HepG2 (cell line): ENCODE data around the gene RBBP6. TPM values are rescaled to one million over a fixed set of nuclear protein-coding genes. Genes with fewer than 3 reads are reported as not detected.

Source experiments
- BRD4 ChIP-seq: sonication (generic); formaldehyde crosslinking; IDR thresholded peaks from 2 replicates; pipeline ENCODE4 v1.4.0; 2020; ENCODE audit warnings: missing genetic modification reagents
- DZIP1 ChIP-seq: sonication (generic); formaldehyde crosslinking; IDR thresholded peaks from 2 replicates; pipeline ENCODE4 v1.5.0; 2020; ENCODE audit warnings: mild to moderate bottlenecking, missing genetic modification reagents
- EED ChIP-seq: sonication (generic); formaldehyde crosslinking; IDR thresholded peaks from 2 replicates; pipeline ENCODE4 v1.5.0; 2020; ENCODE audit warnings: mild to moderate bottlenecking, missing genetic modification reagents
- HOXA7 ChIP-seq: sonication (generic); formaldehyde crosslinking; IDR thresholded peaks from 2 replicates; pipeline ENCODE4 v1.8.1; 2022; ENCODE audit warnings: mild to moderate bottlenecking, missing genetic modification reagents, moderate library complexity
- KLF11 ChIP-seq: IDR thresholded peaks from 2 replicates; pipeline ENCODE4 v1.6.1; 2016; ENCODE audit warnings: missing compliant biosample characterization
- KMT2A ChIP-seq: sonication (generic); formaldehyde crosslinking; IDR thresholded peaks from 2 replicates; pipeline ENCODE4 v1.4.0; 2020; ENCODE audit warnings: missing genetic modification reagents
- MATR3 ChIP-seq: sonication (generic); formaldehyde crosslinking; IDR thresholded peaks from 2 replicates; pipeline ENCODE4 v1.4.0; 2020; ENCODE audit warnings: missing genetic modification reagents
- NFATC3 ChIP-seq: sonication (generic); formaldehyde crosslinking; IDR thresholded peaks from 2 replicates; pipeline ENCODE4 v1.5.1; 2020; ENCODE audit warnings: mild to moderate bottlenecking, missing genetic modification reagents
- RBM22 ChIP-seq: fragments of 200-400 bp; formaldehyde crosslinking; optimal IDR thresholded peaks from 2 replicates; pipeline ENCODE3; 2017; ENCODE audit warnings: mild to moderate bottlenecking, low read length, moderate library complexity
- SIN3A ChIP-seq: IDR thresholded peaks from 2 replicates; pipeline ENCODE4 v1.6.1; 2011; ENCODE audit warnings: low read depth, mild to moderate bottlenecking, control low read depth, low read length, borderline replicate concordance
- SMAD1 ChIP-seq: sonication (generic); formaldehyde crosslinking; IDR thresholded peaks from 2 replicates; pipeline ENCODE4 v1.4.0; 2020; ENCODE audit warnings: missing genetic modification reagents, low read depth, mild to moderate bottlenecking, borderline replicate concordance
- YEATS2 ChIP-seq: sonication (generic); formaldehyde crosslinking; IDR thresholded peaks from 2 replicates; pipeline ENCODE4 v1.4.0; 2020; ENCODE audit warnings: missing genetic modification reagents, borderline replicate concordance
- ZNF260 ChIP-seq: sonication (generic); formaldehyde crosslinking; IDR thresholded peaks from 2 replicates; pipeline ENCODE4 v1.4.0; 2020; ENCODE audit warnings: missing genetic modification reagents, low read depth, mild to moderate bottlenecking, borderline replicate concordance
- ZNF329 ChIP-seq: sonication (generic); formaldehyde crosslinking; IDR thresholded peaks from 2 replicates; pipeline ENCODE4 v1.9.0; 2021; ENCODE audit warnings: low read depth, mild to moderate bottlenecking, missing genetic modification reagents
- ZNF446 ChIP-seq: sonication (generic); formaldehyde crosslinking; IDR thresholded peaks from 2 replicates; pipeline ENCODE4 v1.5.0; 2020; ENCODE audit warnings: mild to moderate bottlenecking, missing genetic modification reagents
- ZNF512 ChIP-seq: sonication (generic); formaldehyde crosslinking; IDR thresholded peaks from 2 replicates; pipeline ENCODE4 v1.4.0; 2020; ENCODE audit warnings: mild to moderate bottlenecking, missing genetic modification reagents
- ZNF737 ChIP-seq: sonication (generic); formaldehyde crosslinking; IDR thresholded peaks from 2 replicates; pipeline ENCODE4 v1.5.0; 2020; ENCODE audit warnings: missing genetic modification reagents, mild to moderate bottlenecking, borderline replicate concordance
- ZNF839 ChIP-seq: sonication (generic); formaldehyde crosslinking; IDR thresholded peaks from 2 replicates; pipeline ENCODE4 v1.4.0; 2020; ENCODE audit warnings: missing genetic modification reagents, mild to moderate bottlenecking, borderline replicate concordance
- ZSCAN20 ChIP-seq: sonication (generic); formaldehyde crosslinking; IDR thresholded peaks from 2 replicates; pipeline ENCODE4 v1.4.0; 2020; ENCODE audit warnings: missing genetic modification reagents, mild to moderate bottlenecking, borderline replicate concordance
- polyA plus RNA-seq, 8 experiments: library from polyadenylated mRNA; depleted of rRNA in 3 of 8; stranded (reverse) in 7 of 8; unstranded in 1 of 8; fragments of >200 nt; fragmentation: Illumina TruSeq in 4 of 8; extraction: Trizol in 4 of 8; gene quantifications; 2 replicates each; pipeline versions ENCODE4 v1.2.1 to v1.2.3, GENCODE V29; 2011 to 2016; ENCODE audit warnings: low read depth in 4 of 8, missing spikeins in 1 of 8, mixed read lengths in 1 of 8; ENCODE audit not compliant: insufficient read depth in 1 of 8
- total RNA-seq, 5 experiments: library from RNA; depleted of rRNA; stranded (reverse); fragments of >200 nt; fragmentation: Illumina TruSeq; extraction: Trizol; gene quantifications; 2 replicates each; pipeline ENCODE4 v1.2.3, GENCODE V29; 2016; ENCODE audit warnings: low read depth in 1 of 5
- TF ChIP-seq, protein P1 (sequence below): sonication (generic); formaldehyde crosslinking; IDR thresholded peaks from 2 replicates; pipeline ENCODE4 v1.8.0; 2023; ENCODE audit warnings: mild to moderate bottlenecking, missing genetic modification reagents
- TF ChIP-seq, protein P2 (sequence below), 2 experiments: sonication (generic) in 1 of 2; formaldehyde crosslinking in 1 of 2; IDR thresholded peaks; 2 replicates each; pipeline versions ENCODE4 v1.4.0 to v1.6.1; 2018 to 2020; ENCODE audit warnings: missing genetic modification reagents in 2 of 2, borderline replicate concordance in 1 of 2, low read depth in 1 of 2, mild to moderate bottlenecking in 1 of 2, missing biosample characterization in 1 of 2
- TF ChIP-seq, protein P3 (sequence below): sonication (generic); formaldehyde crosslinking; IDR thresholded peaks from 2 replicates; pipeline ENCODE4 v1.5.0; 2020; ENCODE audit warnings: missing genetic modification reagents, mild to moderate bottlenecking, borderline replicate concordance

RBBP6 gene
- total and polyA plus RNA-seq, 2 of the 13 experiments (the other 11 are each of a cell fraction or from before 2014, with no cell fraction given), result 37.1 to 70.9 TPM

- TF ChIP-seq, protein P1, sequence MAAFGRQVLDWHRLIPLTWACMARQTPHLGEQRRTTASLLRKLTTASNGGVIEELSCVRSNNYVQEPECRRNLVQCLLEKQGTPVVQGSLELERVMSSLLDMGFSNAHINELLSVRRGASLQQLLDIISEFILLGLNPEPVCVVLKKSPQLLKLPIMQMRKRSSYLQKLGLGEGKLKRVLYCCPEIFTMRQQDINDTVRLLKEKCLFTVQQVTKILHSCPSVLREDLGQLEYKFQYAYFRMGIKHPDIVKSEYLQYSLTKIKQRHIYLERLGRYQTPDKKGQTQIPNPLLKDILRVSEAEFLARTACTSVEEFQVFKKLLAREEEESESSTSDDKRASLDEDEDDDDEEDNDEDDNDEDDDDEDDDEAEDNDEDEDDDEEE (CRISPR knock-in tag), result peak; percentile 93
- TF ChIP-seq SIN3A (peak; percentile 77; the same call in 1 of the 2 replicates), KMT2A (peak; percentile 98), ZNF260 (CRISPR knock-in tag) (no peak), ZNF446 (CRISPR knock-in tag) (no peak; the same call in 1 of the 2 replicates), NFATC3 (CRISPR knock-in tag) (no peak), ZNF512 (no peak; the same call in 1 of the 2 replicates), DZIP1 (no peak; the same call in 1 of the 2 replicates), ZNF329 (0 out of 2 replicates have a peak, but pooled peaks have one; percentile 47), MATR3 (CRISPR knock-in tag) (no peak; the same call in 1 of the 2 replicates), RBM22 (no peak), ZNF839 (no peak), SMAD1 (no peak; the same call in 1 of the 2 replicates), KLF11 (CRISPR knock-in tag) (peak; percentile 70; the same call in 1 of the 2 replicates), HOXA7 (CRISPR knock-in tag) (no peak), ZNF737 (CRISPR knock-in tag) (no peak), BRD4 (CRISPR knock-in tag) (peak; percentile 56), YEATS2 (CRISPR knock-in tag) (peak; percentile 94), ZSCAN20 (CRISPR knock-in tag) (peak; percentile 91), EED (CRISPR knock-in tag) (peak; percentile 61)
- TF ChIP-seq, protein P2, sequence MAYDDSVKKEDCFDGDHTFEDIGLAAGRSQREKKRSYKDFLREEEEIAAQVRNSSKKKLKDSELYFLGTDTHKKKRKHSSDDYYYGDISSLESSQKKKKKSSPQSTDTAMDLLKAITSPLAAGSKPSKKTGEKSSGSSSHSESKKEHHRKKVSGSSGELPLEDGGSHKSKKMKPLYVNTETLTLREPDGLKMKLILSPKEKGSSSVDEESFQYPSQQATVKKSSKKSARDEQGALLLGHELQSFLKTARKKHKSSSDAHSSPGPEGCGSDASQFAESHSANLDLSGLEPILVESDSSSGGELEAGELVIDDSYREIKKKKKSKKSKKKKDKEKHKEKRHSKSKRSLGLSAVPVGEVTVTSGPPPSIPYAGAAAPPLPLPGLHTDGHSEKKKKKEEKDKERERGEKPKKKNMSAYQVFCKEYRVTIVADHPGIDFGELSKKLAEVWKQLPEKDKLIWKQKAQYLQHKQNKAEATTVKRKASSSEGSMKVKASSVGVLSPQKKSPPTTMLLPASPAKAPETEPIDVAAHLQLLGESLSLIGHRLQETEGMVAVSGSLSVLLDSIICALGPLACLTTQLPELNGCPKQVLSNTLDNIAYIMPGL (CRISPR knock-in tag; IDR thresholded peaks at IDR 0.05; ENCODE audit: borderline replicate concordance in 1 of 2, low read depth in 1 of 2), result peak; percentile 99
- TF ChIP-seq, protein P3, sequence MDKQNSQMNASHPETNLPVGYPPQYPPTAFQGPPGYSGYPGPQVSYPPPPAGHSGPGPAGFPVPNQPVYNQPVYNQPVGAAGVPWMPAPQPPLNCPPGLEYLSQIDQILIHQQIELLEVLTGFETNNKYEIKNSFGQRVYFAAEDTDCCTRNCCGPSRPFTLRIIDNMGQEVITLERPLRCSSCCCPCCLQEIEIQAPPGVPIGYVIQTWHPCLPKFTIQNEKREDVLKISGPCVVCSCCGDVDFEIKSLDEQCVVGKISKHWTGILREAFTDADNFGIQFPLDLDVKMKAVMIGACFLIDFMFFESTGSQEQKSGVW, result no peak; the same call in 1 of the 2 replicates
Observed at GRCh38 chr16:24539295-24539849, at the start of gene RBBP6 (continued).
